ENCODE measurements around the gene MPDZ.

GRCh38 chr9:13179257-13179656 is 100.2 kb downstream of the MPDZ start:
- TF ChIP-seq POLR2AphosphoS5 (IDR thresholded peaks at IDR 0.05; ENCODE audit: low read depth) (no peak), EZH2 (IDR thresholded peaks at IDR 0.05; ENCODE audit: low read depth, unreplicated experiment) (no peak), REST (IDR thresholded peaks at IDR 0.05; ENCODE audit: unreplicated experiment) (no peak), CTCF (conservative IDR thresholded peaks at IDR 0.05; ENCODE audit: low read depth in 2 of 2) (no peak)

Measured in GM23338 (cell line).